ENCODE measurements around the gene COL25A1.
"Not testable (repeated sequence)": the region's sequence is repeated elsewhere in the genome, so short reads cannot be mapped to it uniquely, and the experiment has no call there.

The COL25A1 gene

DNA sequence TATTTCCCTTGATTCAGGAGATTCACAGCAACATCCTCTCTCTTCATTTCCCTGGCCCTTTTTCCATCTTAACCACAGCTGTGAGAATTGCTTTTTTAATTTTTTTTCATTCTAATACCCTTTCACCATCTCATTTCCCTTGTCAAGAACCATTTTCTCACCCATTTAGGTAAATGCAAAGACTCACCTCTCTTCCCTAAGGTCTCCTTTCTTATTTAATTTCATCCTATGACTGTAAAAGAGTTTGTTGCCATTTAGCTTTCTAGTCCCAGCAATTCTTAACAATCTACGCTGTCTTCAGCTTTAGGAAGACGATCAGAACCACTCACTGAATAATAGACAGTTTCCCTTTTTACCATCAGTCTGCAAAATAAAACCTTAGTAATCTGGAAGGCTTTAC is 298.5 kb downstream of the COL25A1 start:
- DNase-seq: no peak

- no peak for DNase-seq
Measured at GRCh38 chr4:108991551-108992328, 310.7 kb downstream of the COL25A1 start.

GRCh38 chr4:108988464-108989195 is 313.8 kb downstream of the COL25A1 start:
- no peak for DNase-seq

DNA sequence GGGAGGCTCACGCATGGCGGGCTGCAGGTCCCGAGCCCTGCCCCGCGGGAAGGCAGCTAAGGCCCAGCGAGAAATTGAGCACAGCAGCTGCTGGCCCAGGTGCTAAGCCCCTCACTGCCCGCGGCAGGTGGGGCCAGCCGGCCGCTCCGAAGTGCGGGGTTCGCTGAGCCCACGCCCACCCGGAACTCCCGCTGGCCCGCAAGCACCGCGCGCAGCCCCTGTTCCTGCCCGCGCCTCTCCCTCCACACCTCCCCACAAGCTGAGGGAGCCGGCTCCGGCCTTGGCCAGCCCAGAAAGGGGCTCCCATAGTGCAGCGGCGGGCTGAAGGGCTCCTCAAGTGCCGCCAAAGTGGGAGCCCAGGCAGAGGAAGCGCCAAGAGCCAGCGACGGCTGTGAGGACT is 318.0 kb downstream of the COL25A1 start:
- not testable (repeated sequence) for DNase-seq

- no peak for DNase-seq
Measured at GRCh38 chr4:108982402-108983185, 319.9 kb downstream of the COL25A1 start.

DNA sequence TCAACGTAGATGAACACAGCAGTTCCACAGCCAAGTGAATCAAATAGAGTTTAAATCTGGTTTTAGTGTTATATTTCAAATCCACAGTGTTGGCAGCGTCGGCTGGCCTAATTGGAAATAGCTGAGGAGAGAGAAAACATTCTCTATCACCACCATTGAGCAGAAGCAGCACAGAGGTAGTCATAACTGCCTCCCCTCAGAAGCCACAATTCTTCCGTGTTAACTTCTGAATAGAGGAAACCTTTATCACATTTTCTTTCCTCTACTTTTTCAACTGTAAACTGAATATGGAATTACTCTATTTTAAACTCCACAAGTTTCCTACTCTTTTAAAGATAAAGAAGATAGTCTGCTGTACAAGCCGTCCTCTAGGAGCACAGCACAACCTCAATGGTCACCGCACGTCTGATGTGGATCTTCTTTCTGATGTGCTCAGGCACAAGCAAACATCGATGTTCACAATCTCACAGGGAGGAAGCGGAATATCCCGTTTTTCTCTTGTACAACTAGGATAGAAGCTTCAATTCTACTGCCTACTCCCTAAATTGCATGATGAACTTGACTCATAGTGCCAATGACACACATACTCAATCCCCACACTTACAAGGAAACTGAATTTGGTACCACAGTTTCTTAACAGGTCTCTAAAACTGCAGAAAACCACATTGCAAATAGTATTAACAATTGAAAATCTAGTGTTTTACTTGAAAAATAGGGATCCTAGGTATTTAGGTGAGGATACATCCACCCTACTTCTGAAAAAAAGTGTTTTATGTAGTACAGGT is 321.8 kb downstream of the COL25A1 start:
- no peak for DNase-seq

DNA sequence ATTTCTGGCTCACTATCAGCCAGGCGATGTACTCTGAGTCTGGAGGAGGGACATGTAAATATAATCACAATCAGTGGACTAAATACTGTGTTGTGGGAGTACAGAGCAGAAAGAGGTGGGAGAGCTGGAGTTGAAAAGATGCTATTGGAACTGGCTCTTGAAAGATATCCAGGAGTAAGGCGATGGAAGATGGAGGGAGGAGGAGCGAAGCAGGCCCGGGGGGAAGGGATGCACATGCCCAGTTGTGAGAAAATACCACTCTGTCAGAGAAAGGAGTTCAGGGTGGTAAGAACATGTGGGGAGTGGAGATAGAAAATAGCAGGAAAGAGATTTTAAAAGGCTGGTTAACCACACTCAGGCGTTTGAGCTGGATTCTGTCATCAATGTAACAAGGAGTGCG is 322.7 kb downstream of the COL25A1 start:
- DNase-seq: no peak

DNA sequence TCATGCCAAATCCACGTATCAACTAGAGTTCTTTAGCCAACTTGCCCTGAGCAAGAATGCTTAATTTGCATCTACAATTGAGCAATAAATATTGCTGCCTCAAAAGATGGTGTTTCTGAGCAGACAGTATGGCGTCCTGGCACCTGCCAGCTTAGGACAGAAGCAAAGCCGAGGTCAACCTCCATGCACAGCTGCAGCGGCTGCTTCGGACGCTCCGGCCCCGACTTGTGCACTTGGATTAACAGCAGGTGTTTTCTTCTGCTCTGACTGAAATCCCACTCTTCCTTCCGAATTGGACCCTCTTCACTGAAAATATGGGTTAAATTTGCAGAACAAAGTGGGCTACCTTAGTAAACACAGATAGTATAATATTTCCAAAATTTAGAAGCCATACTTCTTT is 324.4 kb downstream of the COL25A1 start:
- DNase-seq: no peak

DNA sequence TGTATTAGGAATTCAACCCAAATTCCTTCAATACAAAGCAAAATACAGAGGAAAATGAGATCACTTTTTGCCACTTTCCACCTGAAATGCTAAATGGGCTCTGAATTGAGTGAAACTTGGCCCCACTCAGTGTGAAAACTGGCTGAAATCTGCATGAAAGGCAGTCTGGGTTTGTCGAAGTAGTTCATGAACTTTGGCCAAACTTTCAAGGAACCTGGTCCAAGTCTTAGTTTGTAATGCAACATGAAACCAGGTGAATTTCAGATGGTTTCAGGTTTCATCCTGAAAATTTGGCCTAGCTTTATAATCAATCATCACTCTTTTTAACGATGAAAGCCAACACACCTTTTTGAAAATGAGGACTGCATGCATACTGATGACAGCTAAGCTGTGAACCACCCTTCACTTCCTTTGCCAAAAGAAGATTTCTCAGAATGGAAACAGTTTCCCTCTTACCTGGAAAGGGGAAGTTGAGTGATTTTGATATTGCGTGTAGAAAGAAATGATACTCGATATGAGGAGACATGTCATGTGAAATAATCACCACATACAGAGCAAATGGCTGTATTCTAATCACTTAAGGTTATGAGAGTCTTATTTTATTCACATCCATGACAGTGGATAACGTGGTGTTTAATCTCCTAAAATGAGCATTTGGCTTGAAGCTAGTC is 329.7 kb downstream of the COL25A1 start:
- DNase-seq: no peak

DNA sequence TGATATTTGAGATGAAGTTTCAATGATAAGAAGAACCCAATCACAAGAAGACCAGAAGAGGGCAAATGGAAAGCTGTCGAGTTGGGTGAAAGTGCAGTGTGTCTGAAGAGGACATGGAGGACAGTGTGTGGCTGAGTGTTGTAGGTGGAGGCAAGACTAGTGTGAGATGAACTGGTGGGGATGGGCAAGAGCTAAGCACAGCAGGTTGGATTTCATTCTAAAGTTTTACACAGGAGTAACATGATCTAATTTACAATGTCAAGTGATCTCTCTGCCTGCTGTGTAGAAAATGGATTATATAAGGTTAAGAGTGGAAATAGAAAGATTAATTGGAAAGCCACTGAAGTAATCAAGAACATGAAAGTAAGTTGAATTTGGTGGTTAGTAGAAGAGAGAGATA is 331.0 kb downstream of the COL25A1 start:
- no peak for DNase-seq

- DNase-seq: no peak
Measured at GRCh38 chr4:108965472-108966076, 336.9 kb downstream of the COL25A1 start.

GRCh38 chr4:108965016-108965415 is 337.4 kb downstream of the COL25A1 start:
- DNase-seq: no peak

DNA sequence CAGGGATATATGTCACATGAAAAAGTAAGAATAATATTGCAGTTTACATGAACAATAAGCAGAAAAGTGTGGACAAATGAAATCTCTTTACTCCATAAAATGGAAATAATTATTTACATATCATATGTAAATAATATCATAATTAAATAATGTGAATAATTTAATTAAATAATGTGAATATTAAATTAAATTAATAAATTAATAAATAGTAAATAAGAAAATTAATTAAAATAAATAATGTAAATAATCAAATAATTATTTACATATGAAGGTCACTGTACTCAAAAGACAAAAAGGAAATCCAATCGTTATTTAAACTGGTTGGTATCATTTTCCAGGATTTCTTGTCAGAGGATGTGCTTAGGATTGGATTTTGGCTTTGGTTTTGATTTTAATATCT is 338.5 kb downstream of the COL25A1 start:
- no peak for DNase-seq

DNA sequence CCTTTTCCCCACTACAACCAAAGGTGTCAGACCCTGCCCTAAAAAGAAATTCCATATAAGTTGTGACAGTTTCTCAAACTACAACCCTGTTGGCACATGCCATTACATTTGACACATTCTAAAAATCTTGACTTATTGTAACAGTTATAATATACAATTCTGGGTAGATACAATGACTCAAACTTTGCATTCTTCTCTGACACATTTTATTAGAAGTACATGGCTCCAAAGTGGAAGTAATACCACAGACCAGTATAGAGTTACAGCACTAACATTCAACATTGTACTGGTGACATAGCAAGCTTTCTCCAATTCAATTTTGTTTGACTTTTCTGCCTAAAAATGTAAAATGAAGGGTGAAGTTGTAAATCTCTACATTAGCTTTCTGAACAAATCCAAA is 343.0 kb downstream of the COL25A1 start:
- DNase-seq: no peak

GRCh38 chr4:108954880-108955279 is 347.6 kb downstream of the COL25A1 start:
- no peak for DNase-seq

DNA sequence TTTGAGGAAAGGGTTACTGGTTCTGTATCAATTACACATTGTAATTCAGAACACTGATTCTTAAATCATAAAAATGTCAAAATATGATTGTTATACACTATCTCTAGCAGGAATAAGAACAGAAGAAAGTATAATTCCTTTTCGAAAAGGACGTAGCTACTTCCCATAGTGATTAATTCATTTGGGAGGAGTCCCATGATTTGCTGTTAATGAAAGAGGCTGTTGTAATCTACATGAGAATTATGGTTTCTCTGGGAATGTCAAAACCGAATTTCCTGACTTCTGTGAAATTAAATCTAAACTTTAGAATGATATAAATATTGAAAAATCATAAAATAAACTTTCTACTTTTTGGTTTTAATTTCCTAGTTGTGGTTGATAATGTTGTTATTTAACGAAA is 348.5 kb downstream of the COL25A1 start:
- DNase-seq: no peak

- DNase-seq: no peak
Measured at GRCh38 chr4:108950158-108950915, 352.1 kb downstream of the COL25A1 start.

DNA sequence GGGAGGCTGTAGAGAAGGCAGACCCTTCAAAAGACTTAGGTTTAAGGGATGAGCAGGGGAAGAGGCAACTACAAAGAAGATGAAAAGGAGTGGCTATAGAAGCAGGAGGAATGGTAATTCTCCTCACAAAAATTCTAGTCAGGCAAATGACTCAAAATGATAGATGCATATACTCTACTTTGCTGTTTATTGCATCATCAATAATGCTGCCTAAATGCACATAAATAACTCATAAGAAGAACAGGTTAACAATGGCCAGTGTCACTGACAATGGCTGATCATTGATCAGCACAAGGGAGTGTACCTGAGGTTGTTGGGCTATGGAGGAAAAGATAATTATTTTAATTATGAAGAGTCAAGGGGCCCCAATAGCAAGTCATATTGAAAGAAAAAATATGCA is 354.9 kb downstream of the COL25A1 start:
- DNase-seq: no peak

GRCh38 chr4:108946237-108946636 is 356.2 kb downstream of the COL25A1 start:
- no peak for DNase-seq

DNA sequence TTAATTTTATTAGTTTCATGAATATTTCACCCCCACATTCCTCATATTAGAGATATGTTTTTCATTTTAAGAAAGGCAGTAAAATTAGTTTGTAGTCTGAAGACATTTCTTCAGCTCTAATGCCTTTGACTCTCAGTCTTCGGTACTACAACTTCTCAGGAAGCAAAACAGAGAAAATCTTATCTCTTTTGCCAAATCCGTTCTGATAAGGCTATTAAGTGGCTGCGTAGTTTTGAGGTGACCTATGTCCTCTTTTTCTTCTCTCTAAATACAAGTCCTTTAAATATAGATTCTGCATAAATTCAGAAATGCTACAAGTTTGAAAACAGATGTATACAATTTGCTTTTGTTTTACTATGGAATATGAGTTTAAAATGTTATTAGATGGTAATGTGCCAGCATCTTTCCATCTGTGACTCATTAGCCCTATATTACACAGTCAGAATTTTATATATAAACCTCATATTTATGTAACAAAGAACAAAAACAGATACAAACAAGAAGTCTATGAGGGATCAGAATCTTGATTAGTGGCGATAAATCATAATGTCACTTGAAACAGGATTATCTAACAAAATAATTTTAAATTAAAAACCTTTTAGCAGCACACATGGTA is 358.4 kb downstream of the COL25A1 start:
- DNase-seq: no peak

GRCh38 chr4:108943371-108943770 is 359.1 kb downstream of the COL25A1 start:
- no peak for DNase-seq
